HG03060 (cell line): ENCODE measurements around the gene LAD1.

Source experiments
- ATAC-seq: cut with Tn5 transposase; IDR thresholded peaks from one replicate; pipeline ENCODE4 v1.9.1; 2021; ENCODE audit warnings: low read depth, moderate number of reproducible peaks; ENCODE audit not compliant: unreplicated experiment

The LAD1 gene

GRCh38 chr1:201419256-201419655 is 20.1 kb upstream of the LAD1 start:
- ATAC-seq = no peak

- ATAC-seq = no peak
Observed at GRCh38 chr1:201418461-201418860, 19.3 kb upstream of the LAD1 start.

- no peak for ATAC-seq
Observed at GRCh38 chr1:201414051-201414738, 15.1 kb upstream of the LAD1 start.

GRCh38 chr1:201411292-201411691 is 12.2 kb upstream of the LAD1 start:
- ATAC-seq = no peak

- no peak for ATAC-seq
Observed at GRCh38 chr1:201409440-201409839, 10.3 kb upstream of the LAD1 start.

- no peak for ATAC-seq
Observed at GRCh38 chr1:201408834-201409200, 9.7 kb upstream of the LAD1 start.

GRCh38 chr1:201408176-201408833 is 9.2 kb upstream of the LAD1 start:
- no peak for ATAC-seq

- no peak for ATAC-seq
Observed at GRCh38 chr1:201406831-201407406, 7.8 kb upstream of the LAD1 start.

GRCh38 chr1:201405484-201405831 is 6.3 kb upstream of the LAD1 start:
- ATAC-seq = no peak

- no peak for ATAC-seq
Observed at GRCh38 chr1:201404722-201405483, 5.8 kb upstream of the LAD1 start.

- no peak for ATAC-seq
Observed at GRCh38 chr1:201404055-201404454, 4.9 kb upstream of the LAD1 start.

- no peak for ATAC-seq
Observed at GRCh38 chr1:201403359-201403758, 4.2 kb upstream of the LAD1 start.

GRCh38 chr1:201401700-201402099 is 2.6 kb upstream of the LAD1 start:
- ATAC-seq = no peak

GRCh38 chr1:201400852-201401230 is 1.7 kb upstream of the LAD1 start:
- no peak for ATAC-seq

GRCh38 chr1:201400212-201400851 is 1.2 kb upstream of the LAD1 start:
- no peak for ATAC-seq

GRCh38 chr1:201399352-201400126 is 415 bp upstream of the LAD1 start:
- no peak for ATAC-seq

- no peak for ATAC-seq
Observed at GRCh38 chr1:201397675-201398074, 1.4 kb downstream of the LAD1 start.

GRCh38 chr1:201396861-201397464 is 2.2 kb downstream of the LAD1 start:
- no peak for ATAC-seq

- no peak for ATAC-seq
Observed at GRCh38 chr1:201395936-201396335, 3.2 kb downstream of the LAD1 start.

- no peak for ATAC-seq
Observed at GRCh38 chr1:201394591-201394990, 4.5 kb downstream of the LAD1 start.
